ENCODE results near the gene ADAMTS9.

ADAMTS9 gene

DNA sequence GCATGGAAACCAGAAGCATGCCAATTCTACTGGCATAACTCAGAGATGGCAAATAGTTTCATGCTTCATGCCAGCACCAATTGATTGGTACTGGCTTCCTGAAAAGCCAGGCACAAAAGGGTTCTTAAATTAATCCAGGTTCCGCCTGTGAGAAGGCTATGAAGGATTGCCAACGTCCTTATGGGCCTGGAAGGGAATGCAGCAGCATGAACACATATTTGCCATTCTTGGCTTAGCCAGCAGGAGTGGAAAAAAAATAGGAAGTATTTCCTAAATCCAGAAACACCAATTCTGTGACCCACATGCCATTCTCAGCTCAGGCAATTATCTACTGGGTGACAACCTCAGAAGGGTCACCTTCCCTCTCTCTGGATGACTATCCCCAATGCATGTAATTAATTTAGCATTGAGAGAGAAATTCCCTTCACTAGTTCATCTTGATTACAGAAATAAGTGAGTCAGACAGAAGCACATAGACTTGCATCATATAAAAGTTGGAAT is 36.0 kb downstream of the ADAMTS9 start:
- no peak for DNase-seq

DNA sequence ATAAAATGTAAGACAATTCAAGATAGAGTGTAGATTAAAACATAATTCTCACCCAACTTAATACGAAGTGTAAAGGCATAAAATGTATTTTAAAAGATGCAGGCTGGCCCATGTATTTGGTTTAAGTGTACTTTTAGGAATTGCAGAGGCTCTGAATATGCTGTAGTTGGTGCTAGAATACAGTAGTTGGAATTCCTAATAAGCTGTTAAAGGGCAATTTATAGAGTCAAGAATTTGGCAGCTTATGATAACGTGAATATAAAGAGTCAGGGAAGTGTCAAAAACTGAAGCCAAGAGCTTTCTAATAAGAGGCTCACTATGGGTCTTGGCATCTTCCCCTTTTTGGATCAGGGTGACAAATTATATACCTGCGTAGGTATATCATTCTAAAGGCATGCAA is 36.5 kb downstream of the ADAMTS9 start:
- no peak for DNase-seq

DNA sequence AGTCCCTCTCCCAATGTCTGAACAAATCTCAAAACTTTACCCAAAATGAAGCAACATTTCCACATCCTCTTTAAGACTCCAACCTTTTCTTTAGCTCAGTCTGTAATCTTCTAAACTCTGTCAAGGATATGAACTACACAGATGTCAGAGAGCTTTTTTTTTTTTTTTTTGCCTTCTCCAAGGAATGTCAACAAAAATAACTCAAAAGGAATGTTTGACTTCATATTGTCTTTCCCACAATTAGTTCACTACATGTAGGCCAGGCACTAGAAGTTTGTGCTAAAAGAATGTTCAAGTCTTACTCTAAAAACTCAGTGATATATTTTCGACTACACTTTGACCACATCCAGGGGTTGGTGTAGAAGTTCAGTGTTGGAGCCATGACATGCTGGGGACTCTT is 37.1 kb downstream of the ADAMTS9 start:
- no peak for DNase-seq

DNA sequence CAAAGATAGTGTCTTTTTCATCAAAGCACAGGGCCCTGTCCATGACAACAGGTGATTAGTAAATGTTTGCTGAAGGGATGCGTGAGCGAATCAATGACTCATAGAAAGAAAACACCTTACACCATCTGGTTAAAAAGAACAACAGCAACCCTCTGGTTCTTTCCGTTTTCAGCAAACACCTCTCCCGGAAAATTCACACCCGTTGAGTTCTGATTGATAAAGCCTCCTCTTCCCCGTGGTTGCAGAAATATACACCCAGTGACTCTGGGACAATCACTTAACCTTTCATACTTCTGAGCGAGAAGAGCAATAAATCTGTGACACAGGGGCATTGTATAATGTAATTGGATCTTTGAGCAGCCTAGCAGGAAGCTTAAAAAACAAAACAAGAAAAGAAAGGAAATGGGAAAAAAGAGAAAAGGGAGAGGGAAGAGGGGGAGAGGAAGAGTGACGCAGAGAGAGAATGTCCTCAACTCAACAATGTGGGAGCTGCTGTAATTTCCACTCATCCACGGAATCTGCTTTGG is 37.6 kb downstream of the ADAMTS9 start:
- DNase-seq, result no peak

DNA sequence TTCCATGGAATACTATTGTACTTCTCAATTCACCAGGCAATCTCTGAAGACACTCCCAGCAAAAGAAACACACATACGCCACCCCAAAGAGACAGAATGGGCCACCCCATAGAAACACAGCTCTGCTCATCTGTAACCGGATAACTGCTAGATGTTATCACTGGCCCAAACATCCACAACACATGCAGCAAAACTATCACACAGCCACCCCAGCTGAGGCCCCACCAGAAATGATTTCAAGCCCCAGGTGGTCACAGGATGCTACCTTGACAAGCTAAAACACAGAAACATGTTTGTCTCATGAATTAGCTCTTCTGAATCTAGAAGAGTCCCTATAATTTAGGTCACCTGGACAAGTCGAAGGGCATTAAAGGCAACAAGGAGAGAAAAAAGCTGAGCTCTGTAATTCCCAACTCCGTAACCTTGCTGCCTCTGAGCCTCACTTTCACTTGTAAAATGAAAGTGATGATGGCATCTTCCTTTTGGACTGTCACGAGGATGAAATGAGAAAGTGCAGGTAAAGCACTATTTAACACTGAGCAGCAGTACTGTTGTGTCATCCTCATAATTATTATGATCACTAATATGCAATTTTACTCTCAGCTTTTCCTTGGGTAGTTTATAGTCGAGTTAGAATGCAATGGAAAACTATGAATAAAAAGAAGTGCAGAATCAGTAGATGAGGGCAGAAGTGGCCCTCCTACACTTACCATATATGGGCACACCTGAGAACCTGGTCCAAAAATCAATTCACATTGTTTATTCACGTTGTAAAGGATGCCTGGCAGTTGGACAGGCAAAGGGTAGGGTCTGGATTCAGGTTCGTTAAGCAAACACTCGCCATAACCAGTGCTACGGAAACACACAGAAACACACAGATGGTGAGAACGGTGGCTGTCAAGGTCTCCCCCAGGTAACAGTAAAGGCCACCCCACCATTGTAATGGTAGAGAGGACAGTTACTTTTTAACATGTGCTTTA is 38.6 kb downstream of the ADAMTS9 start:
- no peak for DNase-seq

DNA sequence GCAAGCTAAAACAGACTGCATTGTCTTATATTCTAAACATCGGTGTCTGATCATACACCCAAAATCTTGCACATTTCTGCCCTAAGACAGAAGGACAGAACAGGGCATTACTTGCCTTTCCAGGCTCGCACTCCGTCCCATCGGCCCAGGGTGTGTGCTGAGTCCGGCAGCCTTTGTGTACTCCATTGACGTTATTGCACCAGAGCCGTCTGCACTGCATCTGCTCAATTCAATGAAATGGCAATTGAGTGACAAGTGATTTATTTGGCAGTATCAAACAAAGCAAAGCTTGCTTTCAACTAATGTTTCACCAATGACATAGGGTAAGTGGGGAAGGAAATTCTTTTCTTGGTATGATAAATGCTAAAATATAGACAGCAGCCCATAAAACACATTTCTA is 40.0 kb downstream of the ADAMTS9 start:
- DNase-seq, result no peak

DNA sequence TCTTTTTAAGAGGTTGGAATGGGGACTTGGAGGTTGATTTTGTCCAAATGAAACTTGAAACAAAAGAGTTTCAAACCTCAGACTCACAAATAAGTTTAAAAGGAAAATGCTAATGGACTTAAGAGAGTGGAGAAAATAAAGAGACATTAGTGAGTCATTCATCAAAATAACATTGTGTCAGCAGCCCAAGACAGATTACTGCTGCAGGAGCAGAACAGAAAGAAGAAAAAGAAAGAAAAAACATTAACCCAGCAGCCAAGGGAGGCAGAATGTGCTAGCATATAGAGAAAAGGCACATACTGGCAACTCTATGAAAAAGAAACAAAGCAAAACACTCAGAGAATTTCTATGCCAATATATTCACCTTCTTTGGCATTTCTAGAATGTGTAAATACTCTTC is 42.6 kb downstream of the ADAMTS9 start:
- DNase-seq, result no peak

DNA sequence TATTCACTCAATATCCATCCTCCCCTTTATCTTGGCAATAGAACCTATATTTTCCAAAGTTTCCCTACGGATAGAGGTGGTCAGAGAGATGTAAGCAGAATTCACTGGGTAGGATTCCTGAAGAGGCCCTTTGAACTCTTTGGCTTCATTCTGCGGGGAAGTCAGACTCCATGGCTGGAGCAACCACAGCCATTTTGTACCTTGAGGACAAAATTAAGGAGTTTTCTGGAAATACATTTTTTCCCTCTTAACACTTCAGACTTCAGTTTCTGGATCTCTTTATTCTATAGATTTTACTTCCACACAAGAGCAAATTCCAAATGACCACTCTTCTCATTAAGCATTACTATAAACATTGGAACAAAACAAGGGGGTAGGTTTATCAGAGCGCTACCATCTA is 43.3 kb downstream of the ADAMTS9 start:
- no peak for DNase-seq

DNA sequence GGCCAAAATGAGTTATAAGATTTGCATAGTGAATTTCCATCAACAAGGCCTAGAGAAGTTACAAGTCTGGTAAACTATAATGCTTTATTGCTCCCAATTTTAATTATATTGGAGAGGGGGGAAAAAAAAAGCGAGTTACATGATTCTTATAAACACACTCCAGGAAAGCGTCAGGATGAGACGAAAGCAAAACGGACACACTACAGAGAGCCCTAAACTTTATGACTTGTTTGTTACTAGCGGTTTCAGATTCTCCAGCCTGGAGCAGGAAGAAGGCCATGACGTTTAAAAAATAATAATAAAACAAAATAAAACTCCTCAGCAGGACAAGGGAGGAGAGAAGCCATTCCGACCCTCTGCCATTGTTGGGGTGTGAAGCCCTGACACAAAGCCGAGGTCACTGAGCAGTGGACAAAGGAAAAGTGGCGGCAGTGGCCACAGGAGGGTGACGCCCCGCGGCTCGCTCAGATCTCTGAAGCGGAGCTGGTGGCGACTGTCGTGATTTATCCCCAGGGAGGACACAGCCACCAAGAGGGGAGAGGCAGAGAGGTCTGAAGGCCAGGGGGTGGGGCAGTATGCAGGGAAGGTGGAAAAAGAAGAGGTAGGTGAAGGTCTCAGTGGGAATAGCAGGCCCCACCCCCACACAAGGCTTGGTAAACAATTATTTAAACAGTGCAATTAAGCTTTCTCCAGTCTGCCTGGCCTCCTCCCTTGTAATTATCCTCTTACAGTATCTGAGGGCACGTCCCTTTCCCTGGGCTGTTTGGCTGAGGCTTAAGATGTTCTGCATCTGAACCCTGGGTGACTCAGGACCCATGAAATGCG is 45.3 kb downstream of the ADAMTS9 start:
- no peak for DNase-seq

DNA sequence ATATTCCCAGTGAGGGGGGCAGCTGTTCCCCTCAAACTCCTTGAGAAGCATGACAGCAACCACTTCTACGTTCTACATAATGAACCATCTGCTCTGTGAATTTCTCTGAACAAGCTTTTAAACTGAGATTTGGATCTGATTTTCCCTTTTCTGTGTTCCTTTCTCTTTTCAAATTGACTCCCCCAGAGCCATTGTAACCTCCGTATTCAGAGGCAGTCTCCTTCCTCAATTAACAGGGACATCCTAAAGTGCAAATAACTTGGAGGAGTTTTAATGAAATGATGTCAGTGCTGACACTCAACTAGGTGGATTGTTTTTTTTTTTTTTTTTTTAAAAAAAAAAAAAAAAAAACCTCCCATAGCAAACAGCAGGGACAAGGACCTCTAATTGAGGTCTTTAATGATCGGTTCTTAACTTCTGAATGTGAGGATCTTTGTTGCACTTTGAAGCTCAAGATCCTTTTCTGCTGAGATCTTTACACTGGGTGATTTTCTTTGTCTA is 48.8 kb downstream of the ADAMTS9 start:
- no peak for DNase-seq

DNA sequence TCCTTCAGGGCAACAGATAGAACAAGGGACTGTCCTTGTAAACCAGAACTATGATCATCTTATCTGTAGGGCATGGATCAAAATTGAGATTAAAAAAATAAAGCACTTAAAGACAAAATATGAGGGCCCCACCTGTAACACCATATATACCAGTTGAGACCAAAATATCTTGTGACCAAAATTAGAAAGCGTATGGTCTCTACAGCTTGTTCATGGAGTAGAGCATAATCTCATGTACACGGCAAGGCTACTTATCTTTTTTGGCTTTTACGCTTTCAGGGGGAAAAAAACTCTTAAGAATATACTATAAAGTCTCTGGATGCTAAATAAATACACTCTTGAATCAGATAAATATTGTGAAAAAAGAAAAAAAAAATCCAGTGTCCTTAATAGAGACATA is 49.3 kb downstream of the ADAMTS9 start:
- no peak for DNase-seq

DNA sequence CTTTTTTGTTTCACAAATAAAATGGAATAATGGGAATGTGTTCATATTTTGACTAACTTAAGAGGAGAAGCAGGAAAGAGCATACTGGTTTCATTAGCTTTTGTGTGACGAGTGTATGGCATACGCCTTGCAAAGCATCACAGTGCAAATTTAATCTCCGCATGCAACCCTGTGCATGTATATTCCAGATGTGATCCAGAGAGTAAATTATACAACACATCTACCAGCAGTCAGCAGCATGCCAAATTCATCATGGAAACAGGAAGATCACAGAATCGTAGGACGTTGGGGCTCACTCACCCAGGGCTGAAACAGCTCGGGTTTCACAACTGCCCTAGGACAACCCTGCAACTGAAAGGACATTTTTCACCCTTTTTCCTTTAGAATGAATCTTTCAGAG is 53.4 kb downstream of the ADAMTS9 start:
- DNase-seq, result no peak

DNA sequence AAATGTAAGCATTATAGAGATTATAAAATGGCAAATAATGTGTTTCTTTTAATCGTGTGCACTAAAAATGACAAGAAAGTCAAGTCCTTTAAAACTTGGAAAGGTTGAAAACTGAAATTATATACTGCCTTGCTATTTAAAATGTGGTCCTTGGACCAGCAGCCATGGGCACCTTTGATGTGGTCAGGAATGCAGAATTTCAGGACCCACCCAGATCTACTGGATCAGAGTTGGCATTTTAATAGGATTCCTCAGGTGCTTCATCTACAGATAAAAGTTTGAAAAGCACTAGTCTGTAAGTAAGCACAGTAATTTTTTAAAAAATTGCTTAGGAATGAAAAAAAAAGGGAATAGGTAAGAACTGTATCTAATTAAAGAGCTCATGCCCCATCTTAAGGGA is 55.8 kb downstream of the ADAMTS9 start:
- no peak for DNase-seq

DNA sequence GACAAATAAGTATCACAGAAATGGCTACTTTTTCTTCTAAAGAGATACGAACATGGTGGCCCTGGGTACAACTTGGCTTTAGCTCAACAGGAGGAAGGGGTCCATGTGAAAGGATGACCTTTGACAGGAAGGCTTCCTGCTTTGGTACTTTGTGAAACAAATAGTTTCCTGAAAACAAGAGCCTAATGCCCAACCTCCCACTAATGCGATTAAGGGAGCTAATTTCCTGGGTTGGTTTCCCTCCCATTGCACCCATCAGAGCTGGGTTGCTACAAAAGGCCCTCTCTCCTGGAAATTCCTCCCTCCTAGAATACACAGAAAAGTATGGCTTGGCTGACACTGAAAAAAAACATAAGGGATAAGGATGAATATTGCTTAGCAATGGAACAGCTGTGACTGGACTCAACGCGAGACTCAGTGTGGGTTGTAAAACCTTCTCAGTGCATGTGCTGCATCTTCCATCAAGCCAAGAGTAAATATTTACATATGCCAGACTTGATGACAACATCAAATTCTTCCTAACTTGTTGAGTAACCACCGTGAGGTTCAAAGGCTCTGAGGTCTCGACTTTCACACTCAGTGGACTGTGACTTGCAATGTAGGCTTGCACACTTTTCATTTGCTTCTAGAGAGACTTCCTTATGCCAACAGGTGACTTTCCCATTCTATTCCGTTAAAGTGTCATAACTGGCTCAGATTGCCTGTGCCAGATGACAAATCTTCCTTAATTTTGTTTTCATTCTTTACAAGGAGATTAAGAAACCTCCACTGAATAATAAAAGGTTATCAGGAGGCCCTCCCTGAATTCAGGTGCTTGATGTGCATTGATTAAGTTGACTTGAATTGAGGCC is 60.1 kb downstream of the ADAMTS9 start:
- no peak for DNase-seq

DNA sequence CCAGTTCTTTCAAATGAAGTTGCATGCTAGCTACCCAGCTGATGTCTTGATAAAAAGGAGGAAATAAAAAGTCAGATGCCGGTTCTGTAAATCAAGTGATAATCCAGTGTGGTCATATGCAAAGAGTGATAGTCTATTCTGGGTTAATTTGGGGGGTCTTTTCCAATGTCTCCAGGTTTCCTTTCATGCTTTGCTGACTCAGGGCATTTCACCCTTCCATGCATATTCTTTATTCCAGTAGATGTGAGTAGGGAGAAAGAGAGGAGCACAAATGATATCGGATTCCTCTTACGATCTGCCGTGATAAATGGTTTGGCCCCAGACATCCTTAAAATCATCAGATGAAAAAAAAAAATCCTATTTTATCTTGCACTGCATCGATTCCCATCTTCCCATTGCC is 60.8 kb downstream of the ADAMTS9 start:
- no peak for DNase-seq

DNA sequence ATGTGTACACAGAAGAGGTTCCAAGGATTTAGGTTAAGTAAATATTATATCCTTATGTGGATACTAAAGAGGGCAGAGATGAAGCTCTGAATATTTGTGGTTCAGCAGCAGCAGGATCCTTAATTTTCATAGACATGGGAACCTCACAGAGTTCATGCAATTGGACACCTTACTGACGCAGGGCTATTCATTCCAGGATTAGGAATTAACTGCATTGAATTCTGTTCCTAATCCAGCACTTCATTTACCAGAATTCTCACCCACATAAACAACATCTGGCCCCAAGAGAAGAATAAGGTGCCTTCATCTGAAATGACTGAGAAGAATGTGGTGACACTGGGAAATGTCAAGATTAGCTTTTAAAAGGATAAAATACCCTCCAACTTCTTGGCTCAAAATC is 62.4 kb downstream of the ADAMTS9 start:
- no peak for DNase-seq

DNA sequence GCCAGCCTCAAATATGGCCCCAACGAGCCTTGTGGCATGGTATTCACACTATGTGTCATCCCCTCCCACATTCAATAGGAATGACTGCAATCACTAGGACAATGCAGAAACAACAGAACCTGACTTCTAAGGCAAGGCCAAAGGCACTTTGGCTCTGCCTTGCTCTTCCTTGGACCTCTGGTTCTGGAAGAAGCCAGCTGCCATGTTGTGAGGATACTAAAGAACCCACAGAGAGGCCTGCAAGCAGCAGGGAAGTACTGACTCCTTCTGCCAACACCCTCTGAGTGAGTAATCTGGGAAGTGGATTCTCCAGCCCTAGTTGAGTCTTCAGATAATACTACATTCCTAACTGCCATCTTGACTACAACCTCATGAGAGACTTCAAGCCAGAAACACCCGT is 64.7 kb downstream of the ADAMTS9 start:
- no peak for DNase-seq

DNA sequence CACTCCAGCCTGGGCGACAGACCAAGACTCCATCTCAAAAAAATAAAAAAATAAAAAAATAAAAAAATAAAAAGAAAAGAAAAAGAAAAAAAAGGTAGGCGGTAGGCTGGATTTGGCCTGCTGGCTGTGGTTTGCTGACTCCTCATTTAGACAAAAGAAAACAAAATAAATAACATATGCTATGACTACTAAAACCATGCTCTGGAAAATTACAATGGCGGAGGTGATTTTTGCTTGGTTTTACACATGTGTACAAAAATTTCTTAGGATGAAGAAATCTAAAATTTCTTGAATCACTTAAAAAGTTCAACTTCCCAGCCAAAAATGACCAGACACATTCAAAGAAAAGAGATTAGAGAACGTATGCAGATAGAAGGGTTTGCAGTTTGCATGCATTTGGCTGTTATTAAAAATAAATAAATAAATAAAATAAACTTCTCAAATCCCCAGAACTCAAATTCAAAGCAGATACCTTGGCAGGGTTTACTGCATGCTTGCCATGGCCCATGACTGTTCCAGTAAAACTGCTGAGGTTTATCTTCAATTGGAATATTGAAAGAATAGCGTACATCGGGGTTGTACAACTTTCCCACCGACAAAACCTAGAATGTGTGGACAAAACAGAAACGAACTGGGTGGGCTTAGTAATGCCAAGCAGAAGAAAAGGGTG is 65.9 kb downstream of the ADAMTS9 start:
- DNase-seq, result no peak

DNA sequence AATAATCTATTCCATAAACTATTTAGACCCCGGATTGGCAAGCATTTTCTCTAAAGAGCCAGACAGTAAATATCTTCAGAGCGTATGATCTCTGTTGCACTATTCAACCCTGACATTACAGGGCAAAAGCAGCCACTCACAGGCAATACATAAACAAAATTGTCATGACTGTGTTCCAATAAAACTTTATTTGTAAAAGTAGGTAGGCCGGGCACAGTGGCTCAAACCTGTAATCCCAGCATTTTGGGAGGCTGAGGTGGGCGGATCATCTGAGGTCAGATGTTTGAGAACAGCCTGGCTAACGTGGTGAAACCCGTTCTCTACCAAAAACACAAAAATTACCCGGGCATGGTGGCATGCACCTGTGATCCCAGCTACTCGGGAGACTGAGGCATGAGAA is 66.5 kb downstream of the ADAMTS9 start:
- no peak for DNase-seq

DNA sequence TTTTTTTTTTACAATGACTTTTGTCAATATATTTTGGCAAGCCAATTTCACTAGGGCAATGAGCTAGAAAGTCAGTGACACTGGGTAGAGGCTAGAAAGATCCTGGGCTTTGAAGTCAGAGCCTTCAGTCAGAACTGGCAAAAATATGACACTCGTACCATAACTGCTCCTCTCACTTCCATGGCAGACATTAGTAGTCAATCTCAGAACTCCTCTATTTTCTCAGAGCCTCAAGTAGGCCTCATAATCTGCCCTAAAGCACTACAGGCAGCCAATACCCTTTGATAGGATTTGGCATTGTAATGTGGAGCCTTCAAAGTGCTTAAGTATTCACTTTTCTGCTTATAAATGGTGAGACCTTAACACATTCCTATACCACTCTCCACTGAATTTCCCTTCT is 67.8 kb downstream of the ADAMTS9 start:
- no peak for DNase-seq

DNA sequence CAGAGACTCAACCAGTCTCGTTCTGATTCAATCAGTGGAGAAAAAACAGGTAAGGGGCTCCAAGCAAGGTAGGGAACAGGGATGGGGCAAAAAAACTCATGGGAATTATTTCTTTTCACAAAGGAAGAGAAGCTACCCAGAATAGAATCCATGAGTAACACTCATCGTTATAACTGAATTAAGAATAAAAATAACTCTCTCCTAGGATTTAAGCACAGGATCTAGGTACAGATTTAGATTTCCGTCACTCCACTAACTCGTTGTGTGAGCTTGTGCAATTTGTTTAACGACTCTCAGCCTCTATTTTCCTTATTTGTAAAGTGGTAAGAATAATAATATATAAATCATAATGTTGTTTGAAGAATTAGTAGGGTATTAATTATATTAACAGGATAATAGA is 68.6 kb downstream of the ADAMTS9 start:
- no peak for DNase-seq

DNA sequence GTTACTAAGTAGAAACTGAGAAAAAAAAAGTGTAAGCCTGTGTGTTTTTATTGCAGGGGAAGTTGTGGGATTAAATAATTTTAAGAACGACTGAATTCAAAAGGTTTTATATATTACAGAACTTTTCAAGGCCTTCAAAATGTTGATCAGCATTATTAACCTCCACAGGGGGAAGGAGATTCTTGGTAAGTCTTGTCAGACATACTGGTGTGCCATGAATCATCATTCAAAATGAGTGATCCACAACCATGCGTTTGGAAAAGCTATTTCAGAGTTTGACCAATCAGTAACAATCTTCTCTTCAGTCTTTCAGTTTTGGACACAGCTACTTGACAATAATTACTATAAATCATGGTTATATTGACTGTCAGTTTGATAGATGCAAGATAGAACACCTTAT is 70.2 kb downstream of the ADAMTS9 start:
- DNase-seq, result no peak
